DOHH2 (cell line): ENCODE measurements around the gene ARHGAP22.

Source experiments
- CTCF ChIP-seq: fragments of 200-600 bp; sonication (generic); IDR thresholded peaks from one replicate; pipeline ENCODE4 v1.5.1; 2014; ENCODE audit warnings: antibody characterized with exemption, mild to moderate bottlenecking, low read depth, low read length; ENCODE audit not compliant: poor library complexity, severe bottlenecking
- EZH2phosphoT487 ChIP-seq: fragments of 200-600 bp; sonication (generic); IDR thresholded peaks from 2 replicates; pipeline ENCODE4 v1.6.1; 2017; ENCODE audit warnings: borderline replicate concordance, mild to moderate bottlenecking, antibody characterized with exemption, low read length, moderate library complexity, mixed read lengths

GRCh38 chr10:48632166-48632565 lies 27.3 kb upstream of the ARHGAP22 start:
- TF ChIP-seq CTCF: no peak
- no peak for TF ChIP-seq EZH2phosphoT487
